WTC11 (cell line): Measurements from ENCODE around the gene GPR39. TPM values are rescaled to one million over a fixed set of nuclear protein-coding genes. Genes with fewer than 3 reads are reported as not detected.

Experiments
- ATAC-seq: fragments of 200-7000 bp; cut with Tn5 transposase; 2 replicates; pipeline ENCODE4 v1.10.0; 2021; ENCODE audit warnings: mild to moderate bottlenecking, moderate library complexity
- CTCF ChIA-PET: fragments of 300-600 bp; sonication (Branson Sonifier 250); formaldehyde crosslinking; loops from one replicate; lab custom pipeline; 2021; ENCODE audit warnings: antibody characterized with exemption; lab: Charles Lee
- POLR2A ChIA-PET: fragments of 350-600 bp; sonication (Branson Sonifier 250); formaldehyde crosslinking; loops from one replicate; lab custom pipeline; 2021; ENCODE audit warnings: antibody characterized with exemption; lab: Charles Lee
- DNase-seq: peaks from one replicate; pipeline ENCODE4 v3.0.0; 2021; ENCODE audit warnings: low spot score
- H3K27ac Mint-ChIP-seq: 2 replicates; pipeline ENCODE4 v1.8.0; 2021; ENCODE audit warnings: mixed read lengths
- H3K27me3 Mint-ChIP-seq: 2 replicates; pipeline ENCODE4 v1.8.0; 2021; ENCODE audit warnings: low read depth, mild to moderate bottlenecking, moderate library complexity, mixed read lengths
- H3K36me3 Mint-ChIP-seq: 2 replicates; pipeline ENCODE4 v1.8.0; 2021; ENCODE audit warnings: mixed read lengths
- H3K4me1 Mint-ChIP-seq: 2 replicates; pipeline ENCODE4 v1.8.0; 2022; ENCODE audit warnings: mixed read lengths
- H3K4me3 Mint-ChIP-seq: 2 replicates; pipeline ENCODE4 v1.8.0; 2021; ENCODE audit warnings: mild to moderate bottlenecking, moderate library complexity, mixed read lengths
- H3K9me3 Mint-ChIP-seq: 2 replicates; pipeline ENCODE4 v1.8.0; 2021; ENCODE audit warnings: mixed read lengths
- CBFB ChIP-seq: sonication (generic); formaldehyde crosslinking; IDR thresholded peaks from 2 replicates; pipeline ENCODE4 v1.8.1; 2022; ENCODE audit warnings: mild to moderate bottlenecking, low read depth, missing genetic modification reagents
- CREM ChIP-seq: sonication (generic); formaldehyde crosslinking; IDR thresholded peaks from 2 replicates; pipeline ENCODE4 v1.8.1; 2022; ENCODE audit warnings: mild to moderate bottlenecking, missing genetic modification reagents, moderate library complexity
- EMX1 ChIP-seq: fragments of 250-450 bp; sonication (Bioruptor Pico); IDR thresholded peaks from 2 replicates; pipeline ENCODE4 v1.8.0; 2021; ENCODE audit warnings: mild to moderate bottlenecking
- ETV6 ChIP-seq: sonication (generic); formaldehyde crosslinking; IDR thresholded peaks from 2 replicates; pipeline ENCODE4 v1.8.1; 2022; ENCODE audit warnings: mild to moderate bottlenecking, missing genetic modification reagents
- JAZF1 ChIP-seq: fragments of 250-450 bp; sonication (Bioruptor Pico); IDR thresholded peaks from 2 replicates; pipeline ENCODE4 v1.9.0; 2021; ENCODE audit warnings: moderate library complexity, mild to moderate bottlenecking, inconsistent platforms
- JUN ChIP-seq: sonication (generic); formaldehyde crosslinking; IDR thresholded peaks from 2 replicates; pipeline ENCODE4 v1.8.0; 2023; ENCODE audit warnings: mild to moderate bottlenecking, missing genetic modification reagents
- NR1H2 ChIP-seq: sonication (generic); formaldehyde crosslinking; IDR thresholded peaks from 2 replicates; pipeline ENCODE4 v1.9.0; 2021; ENCODE audit warnings: mild to moderate bottlenecking, moderate library complexity, missing genetic modification reagents
- NR3C1 ChIP-seq: sonication (generic); formaldehyde crosslinking; conservative IDR thresholded peaks from 2 replicates; pipeline ENCODE4 v1.8.1; 2023; ENCODE audit warnings: low read depth, mild to moderate bottlenecking, missing genetic modification reagents
- OVOL2 ChIP-seq: fragments of 250-450 bp; sonication (Bioruptor Pico); IDR thresholded peaks from 2 replicates; pipeline ENCODE4 v1.9.0; 2021; ENCODE audit warnings: mild to moderate bottlenecking, borderline replicate concordance
- RELA ChIP-seq: sonication (generic); formaldehyde crosslinking; IDR thresholded peaks from 2 replicates; pipeline ENCODE4 v1.8.1; 2022; ENCODE audit warnings: missing genetic modification reagents, mild to moderate bottlenecking, borderline replicate concordance
- RORB ChIP-seq: fragments of 250-450 bp; sonication (Bioruptor Pico); IDR thresholded peaks from 2 replicates; pipeline ENCODE4 v1.9.0; 2021; ENCODE audit warnings: mild to moderate bottlenecking
- SMAD3 ChIP-seq: sonication (generic); formaldehyde crosslinking; IDR thresholded peaks from 2 replicates; pipeline ENCODE4 v1.8.0; 2022; ENCODE audit warnings: missing genetic modification reagents, mild to moderate bottlenecking, borderline replicate concordance
- SMAD4 ChIP-seq: sonication (generic); formaldehyde crosslinking; IDR thresholded peaks from 2 replicates; pipeline ENCODE4 v1.8.0; 2022; ENCODE audit warnings: mild to moderate bottlenecking, missing genetic modification reagents
- SOX15 ChIP-seq: fragments of 250-450 bp; sonication (Bioruptor Pico); IDR thresholded peaks from 2 replicates; pipeline ENCODE4 v1.9.0; 2021; ENCODE audit warnings: mild to moderate bottlenecking
- TP53 ChIP-seq: sonication (generic); formaldehyde crosslinking; IDR thresholded peaks from 2 replicates; pipeline ENCODE4 v1.8.1; 2023; ENCODE audit warnings: mild to moderate bottlenecking, missing genetic modification reagents
- ZNF219 ChIP-seq: sonication (generic); formaldehyde crosslinking; IDR thresholded peaks from 2 replicates; pipeline ENCODE4 v1.8.0; 2023; ENCODE audit warnings: missing genetic modification reagents, mild to moderate bottlenecking, borderline replicate concordance
- ZNF317 ChIP-seq: sonication (generic); formaldehyde crosslinking; IDR thresholded peaks from 2 replicates; pipeline ENCODE4 v1.8.1; 2023; ENCODE audit warnings: low read depth, mild to moderate bottlenecking, moderate library complexity, missing genetic modification reagents, borderline replicate concordance
- total RNA-seq: library from RNA; stranded (reverse); gene quantifications from 3 replicates; pipeline ENCODE4 v1.2.3, GENCODE V29; 2021
- TF ChIP-seq, protein P1 (sequence below): fragments of 250-450 bp; sonication (Bioruptor Pico); IDR thresholded peaks from 2 replicates; pipeline ENCODE4 v1.9.0; 2021; ENCODE audit warnings: moderate library complexity, mild to moderate bottlenecking, inconsistent platforms, borderline replicate concordance
- TF ChIP-seq, protein P2 (sequence below): sonication (generic); formaldehyde crosslinking; IDR thresholded peaks from 2 replicates; pipeline ENCODE4 v1.8.1; 2022; ENCODE audit warnings: missing genetic modification reagents, borderline replicate concordance
- TF ChIP-seq, protein P3 (sequence below): sonication (generic); formaldehyde crosslinking; IDR thresholded peaks from 2 replicates; pipeline ENCODE4 v1.8.0; 2022; ENCODE audit warnings: mild to moderate bottlenecking, missing genetic modification reagents
- TF ChIP-seq, protein P4 (sequence below): sonication (generic); formaldehyde crosslinking; IDR thresholded peaks from 2 replicates; pipeline ENCODE4 v1.8.1; 2023; ENCODE audit warnings: mild to moderate bottlenecking, missing genetic modification reagents, moderate library complexity
- TF ChIP-seq, protein P5 (sequence below): sonication (generic); formaldehyde crosslinking; IDR thresholded peaks from 2 replicates; pipeline ENCODE4 v1.8.1; 2023; ENCODE audit warnings: mild to moderate bottlenecking, missing genetic modification reagents
- TF ChIP-seq, protein P6 (sequence below): sonication (generic); formaldehyde crosslinking; IDR thresholded peaks from 2 replicates; pipeline ENCODE4 v1.8.1; 2023; ENCODE audit warnings: mild to moderate bottlenecking, missing genetic modification reagents, moderate library complexity
- TF ChIP-seq, protein P7 (sequence below): fragments of 250-450 bp; sonication (Bioruptor Pico); IDR thresholded peaks from 2 replicates; pipeline ENCODE4 v2.1.2; 2022; ENCODE audit warnings: mild to moderate bottlenecking, moderate library complexity

GPR39 gene
- total RNA-seq, 1 experiment from 2014 or later: 0.74 TPM

DNA sequence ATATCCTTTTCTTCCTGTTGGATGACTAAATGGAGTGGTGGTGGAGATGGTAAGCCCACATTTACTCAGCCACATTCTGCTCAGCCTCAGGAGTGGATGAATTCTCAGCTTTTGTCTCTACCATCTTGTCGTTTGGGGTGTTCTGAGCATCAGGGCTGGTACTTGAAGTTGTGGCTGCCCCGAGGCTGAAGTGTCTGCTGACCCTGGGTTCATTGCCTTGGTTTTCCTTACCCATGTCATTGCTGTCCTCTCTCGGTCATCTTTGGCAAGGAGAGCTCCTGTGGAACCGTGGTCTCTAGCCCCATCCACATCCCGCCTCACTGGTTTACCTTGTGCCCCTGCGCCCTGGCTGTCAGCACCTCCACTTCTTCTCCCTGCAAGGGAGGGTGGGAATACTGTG is 71.9 kb downstream of the GPR39 start (continued):
- TF ChIP-seq TP53 (CRISPR knock-in tag) (no peak), ZNF219 (CRISPR knock-in tag) (no peak), CBFB (CRISPR knock-in tag) (no peak)
- TF ChIP-seq, protein P1, sequence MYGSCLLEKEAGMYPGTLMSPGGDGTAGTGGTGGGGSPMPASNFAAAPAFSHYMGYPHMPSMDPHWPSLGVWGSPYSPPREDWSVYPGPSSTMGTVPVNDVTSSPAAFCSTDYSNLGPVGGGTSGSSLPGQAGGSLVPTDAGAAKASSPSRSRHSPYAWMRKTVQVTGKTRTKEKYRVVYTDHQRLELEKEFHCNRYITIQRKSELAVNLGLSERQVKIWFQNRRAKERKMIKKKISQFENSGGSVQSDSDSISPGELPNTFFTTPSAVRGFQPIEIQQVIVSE (CRISPR knock-in tag): no peak
- TF ChIP-seq, protein P2, sequence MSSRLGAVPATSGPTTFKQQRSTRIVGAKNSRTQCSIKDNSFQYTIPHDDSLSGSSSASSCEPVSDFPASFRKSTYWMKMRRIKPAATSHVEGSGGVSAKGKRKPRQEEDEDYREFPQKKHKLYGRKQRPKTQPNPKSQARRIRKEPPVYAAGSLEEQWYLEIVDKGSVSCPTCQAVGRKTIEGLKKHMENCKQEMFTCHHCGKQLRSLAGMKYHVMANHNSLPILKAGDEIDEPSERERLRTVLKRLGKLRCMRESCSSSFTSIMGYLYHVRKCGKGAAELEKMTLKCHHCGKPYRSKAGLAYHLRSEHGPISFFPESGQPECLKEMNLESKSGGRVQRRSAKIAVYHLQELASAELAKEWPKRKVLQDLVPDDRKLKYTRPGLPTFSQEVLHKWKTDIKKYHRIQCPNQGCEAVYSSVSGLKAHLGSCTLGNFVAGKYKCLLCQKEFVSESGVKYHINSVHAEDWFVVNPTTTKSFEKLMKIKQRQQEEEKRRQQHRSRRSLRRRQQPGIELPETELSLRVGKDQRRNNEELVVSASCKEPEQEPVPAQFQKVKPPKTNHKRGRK (CRISPR knock-in tag): no peak
- TF ChIP-seq, protein P3, sequence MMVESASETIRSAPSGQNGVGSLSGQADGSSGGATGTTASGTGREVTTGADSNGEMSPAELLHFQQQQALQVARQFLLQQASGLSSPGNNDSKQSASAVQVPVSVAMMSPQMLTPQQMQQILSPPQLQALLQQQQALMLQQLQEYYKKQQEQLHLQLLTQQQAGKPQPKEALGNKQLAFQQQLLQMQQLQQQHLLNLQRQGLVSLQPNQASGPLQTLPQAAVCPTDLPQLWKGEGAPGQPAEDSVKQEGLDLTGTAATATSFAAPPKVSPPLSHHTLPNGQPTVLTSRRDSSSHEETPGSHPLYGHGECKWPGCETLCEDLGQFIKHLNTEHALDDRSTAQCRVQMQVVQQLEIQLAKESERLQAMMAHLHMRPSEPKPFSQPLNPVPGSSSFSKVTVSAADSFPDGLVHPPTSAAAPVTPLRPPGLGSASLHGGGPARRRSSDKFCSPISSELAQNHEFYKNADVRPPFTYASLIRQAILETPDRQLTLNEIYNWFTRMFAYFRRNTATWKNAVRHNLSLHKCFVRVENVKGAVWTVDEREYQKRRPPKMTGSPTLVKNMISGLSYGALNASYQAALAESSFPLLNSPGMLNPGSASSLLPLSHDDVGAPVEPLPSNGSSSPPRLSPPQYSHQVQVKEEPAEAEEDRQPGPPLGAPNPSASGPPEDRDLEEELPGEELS (CRISPR knock-in tag): no peak

DNA sequence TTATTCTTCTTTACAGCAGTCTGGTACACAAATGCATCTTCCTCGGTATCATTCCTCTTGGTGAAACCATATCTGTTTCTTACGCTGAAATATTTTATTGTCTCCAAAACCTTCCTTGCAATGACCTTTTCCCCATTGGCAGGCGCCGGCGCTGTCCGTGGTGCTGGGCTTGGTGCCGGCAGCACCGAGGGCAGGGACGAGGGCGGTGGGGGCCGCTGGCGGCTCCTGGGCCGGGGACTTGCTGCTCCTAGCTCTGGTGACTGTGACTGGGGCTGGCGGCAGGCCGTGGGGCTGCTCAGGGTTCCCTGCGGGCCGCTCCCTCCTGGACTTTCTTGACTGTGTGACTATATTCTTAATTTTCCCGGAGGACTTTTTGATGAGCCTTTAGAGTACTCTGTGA is 72.5 kb downstream of the GPR39 start:
- Mint-ChIP-seq H3K4me3 (no peak overlapping the region), H3K9me3 (peaks cover 6% of the 10 kb centered on the region), H3K36me3 (no peaks in the 10 kb centered on the region), H3K27me3 (no peaks in the 10 kb centered on the region), H3K27ac (no peak overlapping the region), H3K4me1 (no peaks in the 10 kb centered on the region)
- ChIA-PET CTCF (interaction anchor here (0.6 to 1.0 kb wide), 2 partner anchors 41 to 140 kb away, joined by 3 read pairs; no protein-coding TSS in a partner anchor), POLR2A (no interaction called here)
- DNase-seq: peak; percentile 87
- peak; percentile 100 for ATAC-seq
- peak; percentile 89 for TF ChIP-seq ETV6 (CRISPR knock-in tag)
- TF ChIP-seq, protein P3 (CRISPR knock-in tag): peak; percentile 96
- TF ChIP-seq CREM (CRISPR knock-in tag): peak; percentile 68; the same call in 1 of the 2 replicates
- TF ChIP-seq SMAD3: peak; percentile 86; the same call in 1 of the 2 replicates
- TF ChIP-seq, protein P4, sequence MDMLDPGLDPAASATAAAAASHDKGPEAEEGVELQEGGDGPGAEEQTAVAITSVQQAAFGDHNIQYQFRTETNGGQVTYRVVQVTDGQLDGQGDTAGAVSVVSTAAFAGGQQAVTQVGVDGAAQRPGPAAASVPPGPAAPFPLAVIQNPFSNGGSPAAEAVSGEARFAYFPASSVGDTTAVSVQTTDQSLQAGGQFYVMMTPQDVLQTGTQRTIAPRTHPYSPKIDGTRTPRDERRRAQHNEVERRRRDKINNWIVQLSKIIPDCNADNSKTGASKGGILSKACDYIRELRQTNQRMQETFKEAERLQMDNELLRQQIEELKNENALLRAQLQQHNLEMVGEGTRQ (CRISPR knock-in tag): no peak
- no peak for TF ChIP-seq SOX15
- TF ChIP-seq, protein P5, sequence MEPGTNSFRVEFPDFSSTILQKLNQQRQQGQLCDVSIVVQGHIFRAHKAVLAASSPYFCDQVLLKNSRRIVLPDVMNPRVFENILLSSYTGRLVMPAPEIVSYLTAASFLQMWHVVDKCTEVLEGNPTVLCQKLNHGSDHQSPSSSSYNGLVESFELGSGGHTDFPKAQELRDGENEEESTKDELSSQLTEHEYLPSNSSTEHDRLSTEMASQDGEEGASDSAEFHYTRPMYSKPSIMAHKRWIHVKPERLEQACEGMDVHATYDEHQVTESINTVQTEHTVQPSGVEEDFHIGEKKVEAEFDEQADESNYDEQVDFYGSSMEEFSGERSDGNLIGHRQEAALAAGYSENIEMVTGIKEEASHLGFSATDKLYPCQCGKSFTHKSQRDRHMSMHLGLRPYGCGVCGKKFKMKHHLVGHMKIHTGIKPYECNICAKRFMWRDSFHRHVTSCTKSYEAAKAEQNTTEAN (CRISPR knock-in tag): peak; percentile 85; the same call in 1 of the 2 replicates
- TF ChIP-seq SMAD4: peak; percentile 89; the same call in 1 of the 2 replicates
- TF ChIP-seq, protein P6, sequence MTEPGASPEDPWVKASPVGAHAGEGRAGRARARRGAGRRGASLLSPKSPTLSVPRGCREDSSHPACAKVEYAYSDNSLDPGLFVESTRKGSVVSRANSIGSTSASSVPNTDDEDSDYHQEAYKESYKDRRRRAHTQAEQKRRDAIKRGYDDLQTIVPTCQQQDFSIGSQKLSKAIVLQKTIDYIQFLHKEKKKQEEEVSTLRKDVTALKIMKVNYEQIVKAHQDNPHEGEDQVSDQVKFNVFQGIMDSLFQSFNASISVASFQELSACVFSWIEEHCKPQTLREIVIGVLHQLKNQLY (CRISPR knock-in tag): peak; percentile 83; the same call in 1 of the 2 replicates
- TF ChIP-seq EMX1: no peak
- no peak for TF ChIP-seq JAZF1 (CRISPR knock-in tag)
- peak; percentile 61; the same call in 1 of the 2 replicates for TF ChIP-seq RELA
- TF ChIP-seq NR1H2 (CRISPR knock-in tag): no peak
- TF ChIP-seq OVOL2 (CRISPR knock-in tag): no peak
- TF ChIP-seq JUN (CRISPR knock-in tag): peak; percentile 96
- TF ChIP-seq NR3C1 (CRISPR knock-in tag): no peak
- TF ChIP-seq, protein P2 (CRISPR knock-in tag): no peak
- 0 out of 2 replicates have a peak, but pooled peaks have one; percentile 28 for TF ChIP-seq ZNF317 (CRISPR knock-in tag)
- TF ChIP-seq, protein P7, sequence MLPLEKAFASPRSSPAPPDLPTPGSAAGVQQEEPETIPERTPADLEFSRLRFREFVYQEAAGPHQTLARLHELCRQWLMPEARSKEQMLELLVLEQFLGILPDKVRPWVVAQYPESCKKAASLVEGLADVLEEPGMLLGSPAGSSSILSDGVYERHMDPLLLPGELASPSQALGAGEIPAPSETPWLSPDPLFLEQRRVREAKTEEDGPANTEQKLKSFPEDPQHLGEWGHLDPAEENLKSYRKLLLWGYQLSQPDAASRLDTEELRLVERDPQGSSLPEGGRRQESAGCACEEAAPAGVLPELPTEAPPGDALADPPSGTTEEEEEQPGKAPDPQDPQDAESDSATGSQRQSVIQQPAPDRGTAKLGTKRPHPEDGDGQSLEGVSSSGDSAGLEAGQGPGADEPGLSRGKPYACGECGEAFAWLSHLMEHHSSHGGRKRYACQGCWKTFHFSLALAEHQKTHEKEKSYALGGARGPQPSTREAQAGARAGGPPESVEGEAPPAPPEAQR (CRISPR knock-in tag): no peak
- TF ChIP-seq RORB (CRISPR knock-in tag): no peak
